K562 (cell line): Measurements from ENCODE around the gene DTL. TPM values are rescaled to one million over a fixed set of nuclear protein-coding genes. Genes with fewer than 3 reads are reported as not detected.
A peak's percentile ranks its signal among the peaks of the same experiment; 100 is the strongest.

Source experiments
- ATF7 ChIP-seq: fragments of 450-650 bp; IDR thresholded peaks from 2 replicates; pipeline ENCODE4 v1.7.1; 2014; ENCODE audit warnings: mild to moderate bottlenecking, moderate library complexity
- CC2D1A ChIP-seq: fragments of 450-650 bp; IDR thresholded peaks from 2 replicates; pipeline ENCODE4 v1.6.1; 2017; ENCODE audit warnings: mild to moderate bottlenecking
- DDX20 ChIP-seq: fragments of 450-650 bp; IDR thresholded peaks from 2 replicates; pipeline ENCODE4 v1.6.1; 2016; ENCODE audit warnings: missing genetic modification characterization, low read depth, mild to moderate bottlenecking, missing compliant biosample characterization, moderate library complexity
- JUN ChIP-seq, 2 experiments: sonication (generic) in 1 of 2; formaldehyde crosslinking in 1 of 2; IDR thresholded peaks; 2 replicates each; pipeline versions ENCODE4 v1.6.1 to v1.8.0; 2012 to 2022; ENCODE audit warnings: borderline replicate concordance in 2 of 2, mild to moderate bottlenecking in 2 of 2, improper control_type of control experiment in 1 of 2, low read depth in 1 of 2, low read length in 1 of 2, missing genetic modification reagents in 1 of 2
- KHSRP ChIP-seq: fragments of 450-650 bp; IDR thresholded peaks from 2 replicates; pipeline ENCODE4 v1.6.1; 2017
- MAZ ChIP-seq, 2 experiments: fragments of 450-650 bp in 1 of 2; sonication (generic) in 1 of 2; formaldehyde crosslinking; IDR thresholded peaks in 1 of 2; conservative IDR thresholded peaks in 1 of 2; 2 replicates each; pipeline versions ENCODE4 v1.4.0 to v1.5.0; 2020; ENCODE audit warnings: mild to moderate bottlenecking in 1 of 2, missing genetic modification reagents in 1 of 2
- MYC ChIP-seq, 2 experiments: fragments of 250-450 bp in 1 of 2; sonication (Bioruptor Pico) in 1 of 2; IDR thresholded peaks; 2 replicates each; pipeline versions ENCODE4 v1.5.1 to v1.6.1; 2012 to 2021; ENCODE audit warnings: low read depth in 2 of 2, borderline replicate concordance in 1 of 2, improper control_type of control experiment in 1 of 2, low read length in 1 of 2, mild to moderate bottlenecking in 1 of 2, moderate library complexity in 1 of 2
- POLR2B ChIP-seq: fragments of 450-650 bp; IDR thresholded peaks from 2 replicates; pipeline ENCODE4 v1.6.1; 2018; ENCODE audit warnings: low read depth; ENCODE audit not compliant: partially characterized antibody
- RCOR1 ChIP-seq, 2 experiments: IDR thresholded peaks; 2 replicates each; pipeline ENCODE4 v1.6.1; 2012; ENCODE audit warnings: low read depth in 2 of 2, low read length in 2 of 2, borderline replicate concordance in 1 of 2, improper control_type of control experiment in 1 of 2
- ZNF24 ChIP-seq: fragments of 450-650 bp; IDR thresholded peaks from 2 replicates; pipeline ENCODE4 v1.6.1; 2016
- ZSCAN32 ChIP-seq: fragments of 450-650 bp; formaldehyde crosslinking; IDR thresholded peaks from 2 replicates; pipeline ENCODE4 v1.4.0; 2020; ENCODE audit warnings: mild to moderate bottlenecking, moderate library complexity
- polyA plus RNA-seq, 8 experiments: library from polyadenylated mRNA; depleted of rRNA in 4 of 8; stranded (reverse) in 5 of 8; unstranded in 3 of 8; fragments of >200 nt; fragmentation: Nextera tagmentation in 2 of 8; fragmentation: Illumina TruSeq in 1 of 8; extraction: Ambion mirVana in 2 of 8; extraction: Trizol in 1 of 8; gene quantifications; 2 replicates each; pipeline versions ENCODE4 v1.2.1 to v1.2.3, GENCODE V29; 2011 to 2014; ENCODE audit warnings: inconsistent platforms in 1 of 8, missing spikeins in 1 of 8
- total RNA-seq, 7 experiments: library from RNA; depleted of rRNA in 6 of 7; stranded (reverse); fragments of >200 nt in 6 of 7; fragmentation: Illumina TruSeq in 2 of 7; extraction: Trizol in 2 of 7; gene quantifications; 2 replicates each; pipeline versions ENCODE4 v1.2.1 to v1.2.3, GENCODE V29; 2011 to 2021; ENCODE audit warnings: low replicate concordance in 1 of 7
- TF ChIP-seq, protein P1 (sequence below): sonication (generic); formaldehyde crosslinking; IDR thresholded peaks from 2 replicates; pipeline ENCODE4 v1.8.1; 2023; ENCODE audit warnings: mild to moderate bottlenecking, missing genetic modification reagents
- TF ChIP-seq, protein P2 (sequence below): fragments of 450-650 bp; IDR thresholded peaks from 2 replicates; pipeline ENCODE4 v1.7.1; 2018; ENCODE audit warnings: mild to moderate bottlenecking, low read depth; ENCODE audit not compliant: partially characterized antibody
- TF ChIP-seq, protein P3 (sequence below): sonication (generic); formaldehyde crosslinking; IDR thresholded peaks from 2 replicates; pipeline ENCODE4 v1.8.0; 2022; ENCODE audit warnings: missing genetic modification reagents, mild to moderate bottlenecking, borderline replicate concordance
- TF ChIP-seq, protein P4 (sequence below): IDR thresholded peaks from 2 replicates; pipeline ENCODE4 v1.6.1; 2016; ENCODE audit warnings: missing genetic modification characterization, missing compliant biosample characterization
- TF ChIP-seq, protein P5 (sequence below): IDR thresholded peaks from 2 replicates; pipeline ENCODE4 v1.6.1; 2012; ENCODE audit warnings: low read depth, low read length, improper control_type of control experiment, borderline replicate concordance

The DTL gene
- total and polyA plus RNA-seq, 9 of the 15 experiments (the other 6 are each of a cell fraction or from before 2014, with no cell fraction given), result 38.3 to 81.0 (median 63.2) TPM

DNA sequence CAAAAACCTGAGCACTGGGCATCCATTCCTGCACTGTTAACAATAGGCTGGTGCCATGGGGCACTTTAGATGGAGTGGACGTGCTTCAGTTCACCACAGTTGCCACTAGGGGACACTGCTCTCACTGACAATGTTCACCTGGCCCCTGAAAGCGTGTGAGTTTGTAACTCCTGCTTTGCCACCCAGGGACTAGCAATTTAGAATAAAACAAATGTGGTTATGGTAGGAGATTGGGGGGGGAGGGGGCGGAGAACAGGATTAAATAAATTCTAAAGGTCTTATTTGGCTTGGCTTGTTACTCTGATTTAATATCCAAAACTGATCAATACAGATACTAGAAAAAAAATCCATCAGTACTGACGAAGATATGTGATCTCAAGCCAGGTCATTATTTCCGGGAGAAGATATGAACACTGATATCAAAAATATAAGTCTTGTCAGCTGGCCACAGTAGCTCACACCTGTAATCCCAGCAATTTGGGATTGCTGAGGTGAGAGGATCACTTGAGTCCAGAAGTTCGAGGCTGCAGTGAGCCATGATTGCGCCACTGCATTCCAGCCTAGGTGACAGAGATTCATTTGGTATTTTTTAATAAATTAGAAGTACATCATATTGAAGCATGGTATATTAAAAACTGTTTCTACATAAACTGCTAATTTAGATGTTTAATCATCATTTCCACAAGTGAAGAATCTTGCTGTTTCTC, 23.4 kb upstream of the DTL start (continued):
- TF ChIP-seq RCOR1 (IDR thresholded peaks at IDR 0.05; ENCODE audit: borderline replicate concordance in 1 of 2, low read depth in 2 of 2, low read length in 2 of 2) (peak in 1 of 2 experiments; percentile 73; a peak in 2 of 4 replicates), DDX20 (no peak), JUN (IDR thresholded peaks at IDR 0.05; ENCODE audit: borderline replicate concordance, low read depth, low read length) (0 out of 2 replicates have a peak, but pooled peaks have one; percentile 26), JUN (CRISPR knock-in tag; IDR thresholded peaks at IDR 0.05; ENCODE audit: borderline replicate concordance) (no peak), MYC (IDR thresholded peaks at IDR 0.05; ENCODE audit: low read depth, low read length) (0 out of 2 replicates have a peak, but pooled peaks have one; percentile 48), MYC (CRISPR knock-in tag; IDR thresholded peaks at IDR 0.05; ENCODE audit: borderline replicate concordance, low read depth) (no peak), KHSRP (no peak), ZSCAN32 (CRISPR knock-in tag) (no peak), ATF7 (no peak), CC2D1A (peak; percentile 49; the same call in 1 of the 2 replicates), ZNF24 (no peak), POLR2B (no peak), MAZ (CRISPR knock-in tag; conservative IDR thresholded peaks at IDR 0.05 in 1 of 2, IDR thresholded peaks at IDR 0.05 in 1 of 2) (peak in 1 of 2 experiments; percentile 40; a peak in 1 of 4 replicates)
- TF ChIP-seq, protein P1, sequence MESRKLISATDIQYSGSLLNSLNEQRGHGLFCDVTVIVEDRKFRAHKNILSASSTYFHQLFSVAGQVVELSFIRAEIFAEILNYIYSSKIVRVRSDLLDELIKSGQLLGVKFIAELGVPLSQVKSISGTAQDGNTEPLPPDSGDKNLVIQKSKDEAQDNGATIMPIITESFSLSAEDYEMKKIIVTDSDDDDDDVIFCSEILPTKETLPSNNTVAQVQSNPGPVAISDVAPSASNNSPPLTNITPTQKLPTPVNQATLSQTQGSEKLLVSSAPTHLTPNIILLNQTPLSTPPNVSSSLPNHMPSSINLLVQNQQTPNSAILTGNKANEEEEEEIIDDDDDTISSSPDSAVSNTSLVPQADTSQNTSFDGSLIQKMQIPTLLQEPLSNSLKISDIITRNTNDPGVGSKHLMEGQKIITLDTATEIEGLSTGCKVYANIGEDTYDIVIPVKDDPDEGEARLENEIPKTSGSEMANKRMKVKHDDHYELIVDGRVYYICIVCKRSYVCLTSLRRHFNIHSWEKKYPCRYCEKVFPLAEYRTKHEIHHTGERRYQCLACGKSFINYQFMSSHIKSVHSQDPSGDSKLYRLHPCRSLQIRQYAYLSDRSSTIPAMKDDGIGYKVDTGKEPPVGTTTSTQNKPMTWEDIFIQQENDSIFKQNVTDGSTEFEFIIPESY (CRISPR knock-in tag), result peak; percentile 40; the same call in 1 of the 2 replicates
- TF ChIP-seq, protein P2, sequence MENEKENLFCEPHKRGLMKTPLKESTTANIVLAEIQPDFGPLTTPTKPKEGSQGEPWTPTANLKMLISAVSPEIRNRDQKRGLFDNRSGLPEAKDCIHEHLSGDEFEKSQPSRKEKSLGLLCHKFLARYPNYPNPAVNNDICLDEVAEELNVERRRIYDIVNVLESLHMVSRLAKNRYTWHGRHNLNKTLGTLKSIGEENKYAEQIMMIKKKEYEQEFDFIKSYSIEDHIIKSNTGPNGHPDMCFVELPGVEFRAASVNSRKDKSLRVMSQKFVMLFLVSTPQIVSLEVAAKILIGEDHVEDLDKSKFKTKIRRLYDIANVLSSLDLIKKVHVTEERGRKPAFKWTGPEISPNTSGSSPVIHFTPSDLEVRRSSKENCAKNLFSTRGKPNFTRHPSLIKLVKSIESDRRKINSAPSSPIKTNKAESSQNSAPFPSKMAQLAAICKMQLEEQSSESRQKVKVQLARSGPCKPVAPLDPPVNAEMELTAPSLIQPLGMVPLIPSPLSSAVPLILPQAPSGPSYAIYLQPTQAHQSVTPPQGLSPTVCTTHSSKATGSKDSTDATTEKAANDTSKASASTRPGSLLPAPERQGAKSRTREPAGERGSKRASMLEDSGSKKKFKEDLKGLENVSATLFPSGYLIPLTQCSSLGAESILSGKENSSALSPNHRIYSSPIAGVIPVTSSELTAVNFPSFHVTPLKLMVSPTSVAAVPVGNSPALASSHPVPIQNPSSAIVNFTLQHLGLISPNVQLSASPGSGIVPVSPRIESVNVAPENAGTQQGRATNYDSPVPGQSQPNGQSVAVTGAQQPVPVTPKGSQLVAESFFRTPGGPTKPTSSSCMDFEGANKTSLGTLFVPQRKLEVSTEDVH, result peak; percentile 39
- TF ChIP-seq, protein P3, sequence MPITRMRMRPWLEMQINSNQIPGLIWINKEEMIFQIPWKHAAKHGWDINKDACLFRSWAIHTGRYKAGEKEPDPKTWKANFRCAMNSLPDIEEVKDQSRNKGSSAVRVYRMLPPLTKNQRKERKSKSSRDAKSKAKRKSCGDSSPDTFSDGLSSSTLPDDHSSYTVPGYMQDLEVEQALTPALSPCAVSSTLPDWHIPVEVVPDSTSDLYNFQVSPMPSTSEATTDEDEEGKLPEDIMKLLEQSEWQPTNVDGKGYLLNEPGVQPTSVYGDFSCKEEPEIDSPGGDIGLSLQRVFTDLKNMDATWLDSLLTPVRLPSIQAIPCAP (CRISPR knock-in tag), result no peak
- TF ChIP-seq, protein P4, sequence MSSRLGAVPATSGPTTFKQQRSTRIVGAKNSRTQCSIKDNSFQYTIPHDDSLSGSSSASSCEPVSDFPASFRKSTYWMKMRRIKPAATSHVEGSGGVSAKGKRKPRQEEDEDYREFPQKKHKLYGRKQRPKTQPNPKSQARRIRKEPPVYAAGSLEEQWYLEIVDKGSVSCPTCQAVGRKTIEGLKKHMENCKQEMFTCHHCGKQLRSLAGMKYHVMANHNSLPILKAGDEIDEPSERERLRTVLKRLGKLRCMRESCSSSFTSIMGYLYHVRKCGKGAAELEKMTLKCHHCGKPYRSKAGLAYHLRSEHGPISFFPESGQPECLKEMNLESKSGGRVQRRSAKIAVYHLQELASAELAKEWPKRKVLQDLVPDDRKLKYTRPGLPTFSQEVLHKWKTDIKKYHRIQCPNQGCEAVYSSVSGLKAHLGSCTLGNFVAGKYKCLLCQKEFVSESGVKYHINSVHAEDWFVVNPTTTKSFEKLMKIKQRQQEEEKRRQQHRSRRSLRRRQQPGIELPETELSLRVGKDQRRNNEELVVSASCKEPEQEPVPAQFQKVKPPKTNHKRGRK (tag), result no peak
- TF ChIP-seq, protein P5, sequence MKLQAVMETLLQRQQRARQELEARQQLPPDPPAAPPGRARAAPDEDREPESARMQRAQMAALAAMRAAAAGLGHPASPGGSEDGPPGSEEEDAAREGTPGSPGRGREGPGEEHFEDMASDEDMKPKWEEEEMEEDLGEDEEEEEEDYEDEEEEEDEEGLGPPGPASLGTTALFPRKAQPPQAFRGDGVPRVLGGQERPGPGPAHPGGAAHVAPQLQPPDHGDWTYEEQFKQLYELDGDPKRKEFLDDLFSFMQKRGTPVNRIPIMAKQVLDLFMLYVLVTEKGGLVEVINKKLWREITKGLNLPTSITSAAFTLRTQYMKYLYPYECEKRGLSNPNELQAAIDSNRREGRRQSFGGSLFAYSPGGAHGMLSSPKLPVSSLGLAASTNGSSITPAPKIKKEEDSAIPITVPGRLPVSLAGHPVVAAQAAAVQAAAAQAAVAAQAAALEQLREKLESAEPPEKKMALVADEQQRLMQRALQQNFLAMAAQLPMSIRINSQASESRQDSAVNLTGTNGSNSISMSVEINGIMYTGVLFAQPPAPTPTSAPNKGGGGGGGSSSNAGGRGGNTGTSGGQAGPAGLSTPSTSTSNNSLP, result 0 out of 2 replicates have a peak, but pooled peaks have one; percentile 40
